Activated CD4-positive, alpha-beta T cell treated with anti-CD3 and anti-CD28 coated beads, Interleukin-2, amount 50 U/mL, for 24 hours (primary cell): ENCODE results near the gene LCP2.

Source experiments
- DNase-seq, 2 donors: peaks; one replicate each; pipeline ENCODE4 v3.0.0-alpha.2; 2020; ENCODE audit warnings: low read depth in 1 of 2, low spot score in 1 of 2

The LCP2 gene

DNA sequence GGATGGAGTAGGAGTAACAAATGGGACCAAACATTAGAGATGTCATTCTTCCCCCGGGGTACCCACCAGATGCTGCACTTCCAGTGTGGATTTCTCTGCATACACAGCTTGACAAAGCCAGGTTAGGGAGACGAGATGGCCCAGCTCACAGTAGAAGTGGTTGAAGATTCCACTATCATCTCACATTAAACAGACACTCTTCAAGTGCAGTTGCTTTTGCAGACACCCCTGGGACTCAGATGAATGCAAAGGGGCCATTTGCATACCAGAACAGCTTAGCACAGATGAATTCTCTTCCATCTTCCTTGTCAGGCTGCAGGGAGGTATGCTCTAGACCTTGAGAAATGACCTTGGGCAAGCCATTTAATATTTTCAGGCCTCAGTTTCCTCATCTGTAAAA, 77.4 kb downstream of the LCP2 start:
- DNase-seq: no peak

DNA sequence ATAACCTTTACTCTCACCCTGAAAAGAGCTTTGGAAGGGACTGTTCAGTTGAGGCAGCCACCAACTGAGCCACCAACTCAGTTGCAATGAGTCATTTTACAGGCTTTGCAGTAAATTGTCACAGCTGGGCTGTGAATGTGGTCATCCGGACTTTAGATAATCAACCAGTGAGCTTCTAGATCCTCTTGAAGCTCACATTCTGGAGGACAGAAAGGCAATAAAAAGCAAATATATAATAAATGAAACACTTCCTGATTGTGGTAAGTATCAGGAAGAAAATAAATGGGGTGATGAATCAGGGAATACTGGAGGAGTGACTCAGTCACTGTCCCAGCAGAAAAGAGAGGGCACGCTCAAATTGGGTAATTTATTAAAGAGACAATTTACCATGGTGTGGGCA, 78.0 kb downstream of the LCP2 start:
- DNase-seq: no peak

DNA sequence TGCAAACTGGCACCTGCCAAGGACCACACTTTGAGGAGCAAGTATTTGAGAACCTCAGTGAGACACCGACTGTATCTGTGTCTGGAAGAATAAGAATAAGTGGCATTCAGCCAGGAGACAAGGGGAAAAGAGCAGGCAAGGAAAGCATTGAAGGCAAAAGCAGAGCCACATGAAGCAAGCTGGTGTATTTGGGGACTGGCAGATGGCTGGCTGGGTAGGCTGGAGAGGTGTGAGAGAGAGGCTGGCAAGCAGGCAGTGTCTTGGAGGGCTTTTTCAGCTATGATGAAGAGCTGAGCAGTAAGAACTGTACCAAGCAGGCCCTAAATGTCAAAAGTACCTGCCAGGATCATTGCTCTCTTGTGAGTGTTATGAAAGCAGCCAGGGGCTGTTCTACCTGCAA, 78.9 kb downstream of the LCP2 start:
- DNase-seq: no peak

DNA sequence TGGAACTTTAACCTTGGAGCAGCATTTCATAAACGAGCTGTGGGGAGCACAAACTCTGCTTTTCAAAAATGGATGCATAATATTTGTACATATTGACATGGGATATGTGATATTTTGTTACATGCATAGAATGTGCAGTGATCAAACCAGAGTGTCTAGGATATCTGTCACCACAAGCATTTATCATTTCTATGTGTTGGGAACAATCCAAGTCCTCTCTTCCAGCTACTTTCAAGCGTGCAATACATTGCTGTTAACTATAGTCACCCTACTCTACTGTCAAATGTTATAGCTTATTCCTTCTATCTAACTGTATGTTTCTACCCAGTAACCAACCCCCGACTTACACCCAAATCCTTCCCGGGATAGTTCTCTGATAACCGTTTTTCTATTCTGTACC, 79.7 kb downstream of the LCP2 start:
- no peak for DNase-seq

DNA sequence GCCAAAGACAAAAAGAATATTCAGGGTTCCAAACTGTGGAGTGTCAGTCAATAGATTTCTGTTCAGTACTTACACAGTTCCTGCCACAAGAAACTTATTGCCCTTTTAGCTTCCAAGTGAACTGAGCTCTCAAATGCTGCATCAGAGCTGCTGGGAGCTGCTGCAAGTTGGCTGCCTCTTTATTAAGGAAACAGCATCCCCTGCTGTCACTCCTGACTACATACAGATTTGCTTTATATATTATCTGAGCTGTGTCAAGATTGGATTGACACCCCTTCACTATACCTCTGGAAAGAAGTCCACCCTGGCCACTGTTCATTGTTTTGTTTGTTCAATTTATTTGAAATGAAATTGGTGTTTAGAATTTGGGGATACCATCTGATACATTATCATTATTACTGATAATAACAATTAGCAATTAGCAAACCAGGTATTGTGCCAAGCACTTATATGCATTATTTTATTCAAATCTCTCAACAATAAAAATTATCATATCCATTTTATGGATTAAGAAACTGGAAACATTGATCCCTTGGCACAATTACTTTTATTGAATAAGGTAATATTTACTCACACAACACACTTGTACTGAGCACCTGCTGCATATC, 81.2 kb downstream of the LCP2 start:
- DNase-seq: no peak

DNA sequence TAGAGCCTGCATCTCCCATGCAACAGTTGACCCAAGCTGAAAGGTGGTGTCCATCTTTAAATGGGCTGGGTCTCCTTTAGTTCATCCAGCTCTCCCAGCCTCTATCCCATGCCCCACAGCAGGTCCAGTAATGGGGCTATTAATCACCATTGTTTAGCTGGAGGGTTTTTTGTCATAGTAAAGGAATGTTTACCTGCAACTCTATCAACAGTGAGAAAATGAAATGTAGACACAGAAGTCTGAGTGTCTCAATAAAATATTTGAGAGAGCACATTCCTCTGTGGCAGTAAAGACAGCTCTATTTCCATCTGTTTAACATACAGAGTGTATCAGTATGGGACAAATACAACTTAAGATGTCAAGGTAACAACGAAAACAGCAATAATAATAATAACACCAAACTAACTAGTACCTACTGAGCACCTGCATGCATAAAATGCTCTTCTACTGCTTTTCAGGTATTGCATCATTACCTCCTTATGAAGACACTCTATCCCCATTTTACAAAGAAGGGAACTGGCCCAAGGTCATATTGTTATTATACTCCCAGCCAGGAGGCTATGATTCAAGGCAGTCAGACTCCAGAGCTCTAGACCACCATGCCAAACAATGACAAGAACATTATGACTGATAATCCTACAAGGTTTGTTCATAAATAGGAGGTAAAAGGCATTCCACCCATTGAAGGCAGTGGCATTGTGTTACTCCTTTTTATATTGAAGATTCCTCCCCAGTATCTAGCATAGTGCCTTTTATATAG, 85.8 kb downstream of the LCP2 start:
- DNase-seq: no peak

DNA sequence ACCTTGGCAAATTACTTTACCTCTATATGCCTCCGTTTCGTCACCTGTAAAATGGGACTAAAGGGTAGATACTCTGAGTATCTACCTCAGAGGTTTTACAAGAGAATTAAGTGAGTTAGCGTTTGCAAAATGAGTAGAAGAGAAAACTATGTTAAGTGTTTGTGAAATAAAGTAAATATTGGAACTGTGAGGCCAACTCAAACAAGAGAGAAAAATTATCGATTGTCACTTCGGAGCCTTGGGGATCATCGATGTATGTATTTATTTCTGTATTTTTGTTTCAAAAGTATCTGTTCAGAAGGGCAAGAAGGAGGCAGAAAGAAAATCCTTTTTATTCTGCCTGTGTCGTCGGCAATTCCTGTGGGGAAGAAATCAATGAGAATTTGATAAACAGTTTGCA, 90.6 kb downstream of the LCP2 start:
- DNase-seq: no peak

DNA sequence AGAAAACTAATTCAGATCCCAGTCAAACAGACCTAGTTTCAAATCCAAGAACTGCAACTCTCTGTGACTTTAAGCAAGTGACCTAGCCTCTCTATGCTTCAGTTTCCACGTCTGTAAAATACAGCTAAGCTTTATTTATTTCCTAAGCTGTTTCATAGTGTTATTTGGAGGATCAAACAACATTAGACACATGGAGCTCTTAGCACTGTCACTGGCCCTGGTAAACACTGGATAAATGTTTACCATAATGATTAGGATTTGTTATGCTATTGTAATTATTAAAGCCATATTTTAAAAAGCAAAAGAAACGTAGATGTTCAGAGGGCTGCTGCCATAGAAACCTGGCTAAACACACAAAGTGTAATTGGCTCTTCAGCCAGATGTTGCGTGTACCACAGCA, 91.4 kb downstream of the LCP2 start:
- no peak for DNase-seq

DNA sequence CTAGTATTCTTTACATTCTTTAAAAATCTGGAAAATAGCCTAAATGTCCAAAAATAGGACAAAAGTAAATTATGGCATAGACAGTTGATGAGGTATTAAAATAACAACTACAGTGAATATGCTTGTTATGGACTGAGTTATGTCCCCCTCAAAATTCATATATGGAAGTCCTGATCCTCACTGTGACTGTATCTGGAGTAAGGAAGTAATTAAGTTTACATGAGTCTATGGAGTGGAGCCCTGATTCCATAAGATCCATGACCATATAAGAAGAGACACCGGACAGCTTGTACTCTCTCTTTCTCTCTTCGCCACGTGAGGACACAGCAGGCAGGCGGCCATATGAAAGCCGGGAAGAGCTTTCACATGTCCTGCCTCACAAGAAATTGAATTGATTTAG, 93.4 kb downstream of the LCP2 start:
- DNase-seq: no peak

DNA sequence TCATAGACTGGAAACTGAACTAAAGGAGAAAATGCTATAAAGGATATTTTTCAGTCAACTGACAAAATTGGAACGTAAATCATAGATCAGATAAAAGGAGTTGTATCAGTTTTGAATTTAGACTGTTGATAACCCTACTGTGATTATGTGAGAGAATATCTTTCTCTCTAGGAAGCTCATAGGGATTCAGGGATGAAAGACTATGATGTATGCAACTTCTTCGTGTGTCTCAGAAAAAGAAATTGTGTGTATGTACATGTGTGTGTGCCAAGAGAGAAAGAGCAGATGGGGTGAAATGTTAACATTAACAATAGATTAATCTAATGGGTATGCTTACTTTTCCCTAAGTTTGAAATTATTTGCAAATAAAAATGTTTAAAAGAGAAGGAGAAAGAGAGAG, 95.5 kb downstream of the LCP2 start:
- DNase-seq: no peak

DNA sequence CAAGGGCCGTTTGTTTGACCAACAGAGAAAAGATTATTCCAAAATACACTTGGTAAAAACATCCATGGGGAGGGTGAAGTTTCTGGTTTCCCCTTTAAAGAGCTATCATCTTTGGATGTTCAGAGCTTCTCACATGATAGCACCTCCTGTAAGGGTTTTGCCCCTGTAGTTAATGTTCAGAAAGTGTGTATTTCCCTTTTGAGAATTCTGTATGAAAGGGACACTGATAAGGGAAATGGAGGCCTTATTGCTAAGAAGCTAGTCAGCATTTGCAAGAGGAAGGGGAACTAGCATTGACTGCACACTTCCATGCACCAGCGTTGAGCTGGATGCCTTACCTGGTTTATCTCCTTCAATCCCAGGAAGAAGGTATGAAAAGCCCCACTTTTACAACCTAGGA, 96.3 kb downstream of the LCP2 start:
- DNase-seq: no peak

DNA sequence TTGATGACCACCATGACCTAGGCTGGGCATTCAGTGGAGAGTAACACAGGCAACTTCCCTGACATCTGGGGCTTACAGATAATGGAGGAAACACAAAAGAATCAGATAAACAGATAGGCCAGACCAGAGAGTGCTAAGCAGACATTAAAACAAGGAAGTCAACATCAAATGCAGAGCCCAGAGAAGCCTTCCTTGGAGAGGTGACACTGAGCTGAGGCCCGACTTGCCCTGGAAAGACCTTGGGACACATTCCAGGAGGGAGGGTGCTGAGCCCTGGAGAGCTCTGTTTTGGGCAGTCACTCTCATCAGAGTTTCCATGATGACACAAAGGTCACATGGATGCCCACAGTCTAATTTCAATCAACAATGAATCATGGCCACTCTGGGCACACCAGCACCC, 96.7 kb downstream of the LCP2 start:
- DNase-seq: no peak
